H1 (cell line): Measurements from ENCODE around the gene ZBTB4. TPM values are rescaled to one million over a fixed set of nuclear protein-coding genes. Genes with fewer than 3 reads are reported as not detected.

ENCODE experiments used
- CTCF ChIA-PET: fragments of 300-600 bp; sonication (Branson Sonifier 250); formaldehyde crosslinking; loops from one replicate; lab custom pipeline; 2021; ENCODE audit not compliant: partially characterized antibody; lab: Charles Lee
- POLR2A ChIA-PET: fragments of 300-600 bp; sonication (Branson Sonifier 250); formaldehyde crosslinking; loops from one replicate; lab custom pipeline; 2021; ENCODE audit warnings: inconsistent platforms; ENCODE audit not compliant: partially characterized antibody; lab: Charles Lee
- DNase-seq, 2 experiments: peaks; one replicate each; pipeline versions ENCODE4 v3.0.0 to v3.0.0-alpha.2; 2010 to 2022; ENCODE audit warnings: low spot score in 2 of 2, low read depth in 1 of 2, mixed read lengths in 1 of 2
- FAIRE-seq: peaks from 2 replicates; lab custom pipeline; 2011; peaks lifted over from hg19 to GRCh38; lab: Jason Lieb, UNC
- H2AFZ ChIP-seq: 2 replicates; pipeline ENCODE4 v1.8.1; 2012; ENCODE audit warnings: low read length, inconsistent platforms
- H2AK5ac ChIP-seq: 2 replicates; pipeline ENCODE4 v1.6.1; 2013; ENCODE audit warnings: low read depth, low read length
- H2BK120ac ChIP-seq: replicated peaks from 2 replicates; pipeline ENCODE3; 2013; ENCODE audit warnings: low read depth, low read length, inconsistent platforms
- H2BK12ac ChIP-seq: 2 replicates; pipeline ENCODE4 v1.6.1; 2013; ENCODE audit warnings: low read depth, low read length
- H2BK15ac ChIP-seq: 2 replicates; pipeline ENCODE4 v1.6.1; 2013; ENCODE audit warnings: low read length
- H2BK20ac ChIP-seq: 2 replicates; pipeline ENCODE4 v1.6.1; 2013; ENCODE audit warnings: low read length
- H2BK5ac ChIP-seq: 2 replicates; pipeline ENCODE4 v1.6.1; 2013; ENCODE audit warnings: low read depth, low read length
- H3K14ac ChIP-seq: 2 replicates; pipeline ENCODE4 v1.6.1; 2013; ENCODE audit warnings: inconsistent platforms; ENCODE audit not compliant: insufficient read length
- H3K18ac ChIP-seq: 2 replicates; pipeline ENCODE4 v1.6.1; 2013; ENCODE audit warnings: low read length; ENCODE audit errors: extremely low read depth
- H3K23ac ChIP-seq: 2 replicates; pipeline ENCODE4 v1.6.1; 2013; ENCODE audit warnings: inconsistent platforms; ENCODE audit not compliant: insufficient read length
- H3K23me2 ChIP-seq: 2 replicates; pipeline ENCODE4 v1.6.1; 2013; ENCODE audit warnings: low read depth, low read length
- H3K27ac ChIP-seq: 2 replicates; pipeline ENCODE4 v1.6.1; 2011; ENCODE audit warnings: low read depth, low read length, inconsistent platforms
- H3K27me3 ChIP-seq, 4 experiments: replicated peaks in 1 of 4; 1 replicate in 1 of 4; 2 replicates in 3 of 4; pipeline versions ENCODE4 v1.6.1 to v1.8.1; 2011 to 2013; ENCODE audit warnings: low read length in 3 of 4, mild to moderate bottlenecking in 3 of 4, inconsistent platforms in 2 of 4, mixed read lengths in 2 of 4, moderate library complexity in 1 of 4; ENCODE audit not compliant: control insufficient read depth in 3 of 4, insufficient read depth in 3 of 4; ENCODE audit errors: extremely low read depth in 1 of 4
- H3K36me3 ChIP-seq, 4 experiments: 2 replicates each; pipeline versions ENCODE4 v1.6.1 to v1.8.1; 2011 to 2013; ENCODE audit warnings: mild to moderate bottlenecking in 4 of 4, low read length in 3 of 4, moderate library complexity in 2 of 4, control low read depth in 1 of 4, inconsistent platforms in 1 of 4; ENCODE audit not compliant: insufficient read depth in 4 of 4, control insufficient read depth in 2 of 4
- H3K4ac ChIP-seq: replicated peaks from 2 replicates; pipeline ENCODE3; 2013; ENCODE audit warnings: low read length, low read depth, mixed read lengths, inconsistent platforms; ENCODE audit not compliant: insufficient read length
- H3K4me1 ChIP-seq, 4 experiments: replicated peaks in 1 of 4; 1 replicate in 1 of 4; 2 replicates in 3 of 4; pipeline versions ENCODE4 v1.6.1 to v1.8.1; 2011 to 2013; ENCODE audit warnings: low read length in 3 of 4, inconsistent platforms in 2 of 4, mixed read lengths in 1 of 4; ENCODE audit not compliant: insufficient read depth in 4 of 4, control insufficient read depth in 3 of 4
- H3K4me2 ChIP-seq, 2 experiments: 2 replicates each; pipeline versions ENCODE4 v1.6.1 to v1.8.1; 2011 to 2013; ENCODE audit warnings: low read depth in 2 of 2, low read length in 2 of 2, control low read depth in 1 of 2, inconsistent platforms in 1 of 2, mild to moderate bottlenecking in 1 of 2; ENCODE audit not compliant: insufficient read depth in 1 of 2
- H3K4me3 ChIP-seq, 4 experiments: fragments of 200-600, 300-600 bp in 1 of 4; sonication (generic), shearing (Covaris generic), sonication (Bioruptor Twin) in 1 of 4; 2 replicates each; pipeline versions ENCODE4 v1.5.1 to v1.8.1; 2011 to 2016; ENCODE audit warnings: low read length in 4 of 4, low read depth in 3 of 4, control low read depth in 2 of 4, inconsistent platforms in 2 of 4, mild to moderate bottlenecking in 2 of 4, mixed read lengths in 1 of 4, moderate library complexity in 1 of 4; ENCODE audit not compliant: insufficient read depth in 2 of 4; ENCODE audit errors: extremely low read depth in 1 of 4
- H3K56ac ChIP-seq: replicated peaks from 2 replicates; pipeline ENCODE3; 2013; ENCODE audit warnings: low read depth, mild to moderate bottlenecking, mixed read lengths, low read length, inconsistent platforms; ENCODE audit not compliant: insufficient read length
- H3K79me1 ChIP-seq: 2 replicates; pipeline ENCODE4 v1.6.1; 2013; ENCODE audit warnings: low read depth, low read length, control low read depth
- H3K79me2 ChIP-seq, 2 experiments: 2 replicates each; pipeline versions ENCODE4 v1.6.1 to v1.8.1; 2012 to 2013; ENCODE audit warnings: low read length in 2 of 2, mild to moderate bottlenecking in 2 of 2, inconsistent platforms in 1 of 2; ENCODE audit not compliant: insufficient read depth in 2 of 2, control insufficient read depth in 1 of 2
- H3K9ac ChIP-seq, 4 experiments: replicated peaks in 1 of 4; 1 replicate in 1 of 4; 2 replicates in 3 of 4; pipeline versions ENCODE4 v1.6.1 to v1.8.1; 2011 to 2013; ENCODE audit warnings: low read depth in 3 of 4, low read length in 3 of 4, control low read depth in 2 of 4, mild to moderate bottlenecking in 2 of 4, moderate library complexity in 2 of 4, inconsistent platforms in 1 of 4; ENCODE audit errors: extremely low read depth in 1 of 4
- H3K9me3 ChIP-seq, 2 experiments: 2 replicates each; pipeline versions ENCODE4 v1.6.1 to v1.8.1; 2012 to 2013; ENCODE audit warnings: mild to moderate bottlenecking in 2 of 2, moderate library complexity in 2 of 2, control low read depth in 1 of 2, inconsistent platforms in 1 of 2, low read depth in 1 of 2, low read length in 1 of 2, mixed read lengths in 1 of 2; ENCODE audit not compliant: insufficient read depth in 2 of 2
- H4K20me1 ChIP-seq, 2 experiments: replicated peaks in 1 of 2; 2 replicates each; pipeline versions ENCODE3 to v1.8.1; 2011 to 2013; ENCODE audit warnings: inconsistent platforms in 2 of 2, low read length in 2 of 2, mild to moderate bottlenecking in 1 of 2; ENCODE audit not compliant: insufficient read depth in 2 of 2, control insufficient read depth in 1 of 2
- H4K5ac ChIP-seq: 2 replicates; pipeline ENCODE4 v1.6.1; 2013; ENCODE audit warnings: low read length, low read depth, mixed read lengths, inconsistent platforms; ENCODE audit not compliant: insufficient read length
- H4K8ac ChIP-seq: 2 replicates; pipeline ENCODE4 v1.8.0; 2013; ENCODE audit warnings: mild to moderate bottlenecking, moderate library complexity, low read length, inconsistent platforms; ENCODE audit not compliant: insufficient read depth; ENCODE audit errors: extremely low read depth
- H4K91ac ChIP-seq: replicated peaks from 2 replicates; pipeline ENCODE3; 2013; ENCODE audit warnings: low read length, mixed read lengths, inconsistent platforms; ENCODE audit not compliant: insufficient read length
- EGR1 ChIP-seq: IDR thresholded peaks from 2 replicates; pipeline ENCODE4 v1.6.1; 2011; ENCODE audit warnings: low read depth, low read length, borderline replicate concordance
- PHF8 ChIP-seq: fragments of 200-600 bp; sonication (generic); conservative IDR thresholded peaks from 2 replicates; pipeline ENCODE4 v1.7.1; 2012; ENCODE audit warnings: low read depth, mild to moderate bottlenecking, inconsistent platforms, low read length, moderate library complexity
- SIN3A ChIP-seq, 2 experiments: IDR thresholded peaks in 1 of 2; conservative IDR thresholded peaks in 1 of 2; 2 replicates each; pipeline ENCODE4 v1.6.1; 2011 to 2012; ENCODE audit warnings: low read length in 2 of 2, improper control_type of control experiment in 1 of 2, low read depth in 1 of 2, mild to moderate bottlenecking in 1 of 2
- WGBS, 2 experiments: shearing (Covaris generic) in 1 of 2; methylation state at CpG; one replicate each; pipeline versions ENCODE4 v1.1.6 to v1.1.7; 2013 to 2015; ENCODE audit warnings: low lambda C conversion rate in 2 of 2, mixed read lengths in 2 of 2, inconsistent platforms in 1 of 2, low coverage in 1 of 2, missing lambda C conversion rate in 1 of 2; ENCODE audit not compliant: insufficient replicate concordance in 2 of 2, insufficient coverage in 1 of 2, insufficient read length in 1 of 2; ENCODE audit errors: extremely low coverage in 1 of 2, missing lambda C conversion rate in 1 of 2; 5-methylcytosine and 5-hydroxymethylcytosine counted together
- polyA plus RNA-seq, 7 experiments: library from polyadenylated mRNA; depleted of rRNA in 3 of 7; stranded (reverse) in 5 of 7; unstranded in 2 of 7; fragments of >200 nt in 5 of 7; fragments of 200-250 nt in 2 of 7; gene quantifications; 1 replicate in 5 of 7; 2 replicates in 1 of 7; 4 replicates in 1 of 7; pipeline versions ENCODE4 v1.2.1 to v1.2.3, GENCODE V29; 2011 to 2013; ENCODE audit warnings: missing spikeins in 2 of 7, mixed read lengths in 2 of 7
- total RNA-seq: library from RNA; stranded (reverse); fragmentation: NEBNext Ultra II Directional; extraction: Animal tissue kit (Norgen Biotek cat#: 25700); gene quantifications from 2 replicates; pipeline ENCODE4 v1.2.1, GENCODE V29; 2021
- TF ChIP-seq, protein P1 (sequence below): IDR thresholded peaks from 2 replicates; pipeline ENCODE4 v1.6.1; 2012; ENCODE audit warnings: inconsistent platforms

Gene ZBTB4
- total and polyA plus RNA-seq, 2 of the 8 experiments (the other 6 are each of a cell fraction or from before 2014, with no cell fraction given) = 5.9 to 10.1 TPM

DNA sequence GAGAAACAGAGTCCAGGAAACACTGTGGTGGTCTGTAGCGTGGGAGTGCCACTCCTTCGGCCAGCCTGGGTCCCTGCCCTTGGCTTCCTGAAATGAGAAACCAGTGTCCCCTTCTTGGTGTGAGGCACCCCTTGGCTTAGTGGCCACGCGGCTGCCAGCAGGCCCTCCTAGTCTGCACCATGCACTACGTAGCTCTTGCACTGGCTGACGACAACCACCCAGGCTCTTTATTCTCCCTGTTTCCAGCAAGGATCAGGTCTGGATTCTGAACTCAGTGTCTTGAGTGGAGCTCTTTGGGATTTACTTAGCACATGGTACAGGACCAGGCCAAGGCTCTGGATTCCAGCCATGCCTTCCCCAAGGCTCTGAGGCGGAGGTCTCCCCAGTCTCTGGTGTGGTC is 51.9 kb downstream of the ZBTB4 start:
- H3K56ac ChIP-seq = no peak overlapping the region
- H2BK5ac ChIP-seq = no peak overlapping the region
- no peak overlapping the region for H2BK120ac ChIP-seq
- no peak overlapping the region for H3K9ac ChIP-seq
- POLR2A ChIA-PET = interaction anchor here (0.6 to 2.0 kb wide), 6 partner anchors 11 to 66 kb away, joined by 3 to 6 read pairs (median 4); partner anchors contain the start of gene TMEM256
- no peak for FAIRE-seq
- no peaks in the 10 kb centered on the region for H3K79me1 ChIP-seq
- no peak overlapping the region for H2AK5ac ChIP-seq
- H3K4me3 ChIP-seq = no peak overlapping the region
- H3K36me3 ChIP-seq = no peaks in the 10 kb centered on the region
- no peak overlapping the region for H2BK20ac ChIP-seq
- H2AFZ ChIP-seq = no peak overlapping the region
- no peak overlapping the region for H3K27ac ChIP-seq
- CTCF ChIA-PET = interaction anchor here (0.7 to 3.3 kb wide), 5 partner anchors 9 to 133 kb away, joined by 3 to 17 read pairs (median 4); partner anchors contain the start of gene TMEM102
- no peaks in the 10 kb centered on the region; a peak in 1 of 7 replicates for H3K27me3 ChIP-seq
- no peak overlapping the region for H3K23ac ChIP-seq
- H3K4me2 ChIP-seq = no peak overlapping the region
- no peak overlapping the region for H4K8ac ChIP-seq
- no peaks in the 10 kb centered on the region for H3K79me2 ChIP-seq
- no peak overlapping the region for H2BK15ac ChIP-seq
- no peak overlapping the region for H4K5ac ChIP-seq
- peak overlapping the region; percentile 6; the same call in 1 of the 2 replicates for H2BK12ac ChIP-seq
- no peak overlapping the region for H4K91ac ChIP-seq
- no peak for DNase-seq
- WGBS, 2 experiments = 91% methylated on average over 7 of the region's 7 CpGs; no CpG with 5 or more reads in 1 of the 2 experiments
- H3K4me1 ChIP-seq = no peaks in the 10 kb centered on the region; a peak in 1 of 7 replicates
- H3K23me2 ChIP-seq = no peaks in the 10 kb centered on the region
- peaks cover 0 to 3% of the 10 kb centered on the region in 2 experiments for H4K20me1 ChIP-seq
- no peak overlapping the region for H3K14ac ChIP-seq
- no peaks in the 10 kb centered on the region for H3K9me3 ChIP-seq
- TF ChIP-seq SIN3A (conservative IDR thresholded peaks at IDR 0.05 in 1 of 2, IDR thresholded peaks at IDR 0.05 in 1 of 2; ENCODE audit: low read depth in 1 of 2, low read length in 2 of 2) (no peak), PHF8 (no peak), EGR1 (no peak)
- TF ChIP-seq, protein P1, sequence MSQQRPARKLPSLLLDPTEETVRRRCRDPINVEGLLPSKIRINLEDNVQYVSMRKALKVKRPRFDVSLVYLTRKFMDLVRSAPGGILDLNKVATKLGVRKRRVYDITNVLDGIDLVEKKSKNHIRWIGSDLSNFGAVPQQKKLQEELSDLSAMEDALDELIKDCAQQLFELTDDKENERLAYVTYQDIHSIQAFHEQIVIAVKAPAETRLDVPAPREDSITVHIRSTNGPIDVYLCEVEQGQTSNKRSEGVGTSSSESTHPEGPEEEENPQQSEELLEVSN = no peak
- no peak overlapping the region for H3K4ac ChIP-seq
- no peak overlapping the region for H3K18ac ChIP-seq
